ENCODE measurements around the gene LRSAM1.

The LRSAM1 gene

GRCh38 chr9:127421057-127421456, 30.3 kb upstream of the LRSAM1 start:
- TF ChIP-seq EZH2phosphoT487 (conservative IDR thresholded peaks at IDR 0.05; ENCODE audit: low read length), result no peak
- TF ChIP-seq, protein P1, sequence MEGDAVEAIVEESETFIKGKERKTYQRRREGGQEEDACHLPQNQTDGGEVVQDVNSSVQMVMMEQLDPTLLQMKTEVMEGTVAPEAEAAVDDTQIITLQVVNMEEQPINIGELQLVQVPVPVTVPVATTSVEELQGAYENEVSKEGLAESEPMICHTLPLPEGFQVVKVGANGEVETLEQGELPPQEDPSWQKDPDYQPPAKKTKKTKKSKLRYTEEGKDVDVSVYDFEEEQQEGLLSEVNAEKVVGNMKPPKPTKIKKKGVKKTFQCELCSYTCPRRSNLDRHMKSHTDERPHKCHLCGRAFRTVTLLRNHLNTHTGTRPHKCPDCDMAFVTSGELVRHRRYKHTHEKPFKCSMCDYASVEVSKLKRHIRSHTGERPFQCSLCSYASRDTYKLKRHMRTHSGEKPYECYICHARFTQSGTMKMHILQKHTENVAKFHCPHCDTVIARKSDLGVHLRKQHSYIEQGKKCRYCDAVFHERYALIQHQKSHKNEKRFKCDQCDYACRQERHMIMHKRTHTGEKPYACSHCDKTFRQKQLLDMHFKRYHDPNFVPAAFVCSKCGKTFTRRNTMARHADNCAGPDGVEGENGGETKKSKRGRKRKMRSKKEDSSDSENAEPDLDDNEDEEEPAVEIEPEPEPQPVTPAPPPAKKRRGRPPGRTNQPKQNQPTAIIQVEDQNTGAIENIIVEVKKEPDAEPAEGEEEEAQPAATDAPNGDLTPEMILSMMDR (IDR thresholded peaks at IDR 0.05; ENCODE audit: insufficient read depth, low read length, poor library complexity, severe bottlenecking), result no peak
- no peak overlapping the region for H2AFZ ChIP-seq (ENCODE audit: low read depth, low read length, severe bottlenecking)
- H4K20me1 ChIP-seq (ENCODE audit: low read depth, low read length), result no peaks in the 10 kb centered on the region
- H3K9me2 ChIP-seq (replicated peaks; ENCODE audit: insufficient read depth, low read length), result no peaks in the 10 kb centered on the region
- no peaks in the 10 kb centered on the region for H3K27me3 ChIP-seq (ENCODE audit: low read length)
- no peak overlapping the region for H3K4me3 ChIP-seq (ENCODE audit: insufficient read depth, low read length, poor library complexity, severe bottlenecking)
- no peaks in the 10 kb centered on the region for H3K9me3 ChIP-seq (ENCODE audit: insufficient read depth, low read length)
- H3F3A ChIP-seq (ENCODE audit: insufficient read depth), result no peaks in the 10 kb centered on the region
- H3K79me2 ChIP-seq (ENCODE audit: insufficient read depth, low read length), result peaks cover 32% of the 10 kb centered on the region
- no peaks in the 10 kb centered on the region for H3K36me3 ChIP-seq (ENCODE audit: low read length)
- no peak overlapping the region for H3K4me2 ChIP-seq (ENCODE audit: low read depth, low read length, poor library complexity, severe bottlenecking)
- H3K27ac ChIP-seq (ENCODE audit: low read depth, low read length), result no peak overlapping the region
- no peak overlapping the region for H3K9ac ChIP-seq (ENCODE audit: low read length)

DNA sequence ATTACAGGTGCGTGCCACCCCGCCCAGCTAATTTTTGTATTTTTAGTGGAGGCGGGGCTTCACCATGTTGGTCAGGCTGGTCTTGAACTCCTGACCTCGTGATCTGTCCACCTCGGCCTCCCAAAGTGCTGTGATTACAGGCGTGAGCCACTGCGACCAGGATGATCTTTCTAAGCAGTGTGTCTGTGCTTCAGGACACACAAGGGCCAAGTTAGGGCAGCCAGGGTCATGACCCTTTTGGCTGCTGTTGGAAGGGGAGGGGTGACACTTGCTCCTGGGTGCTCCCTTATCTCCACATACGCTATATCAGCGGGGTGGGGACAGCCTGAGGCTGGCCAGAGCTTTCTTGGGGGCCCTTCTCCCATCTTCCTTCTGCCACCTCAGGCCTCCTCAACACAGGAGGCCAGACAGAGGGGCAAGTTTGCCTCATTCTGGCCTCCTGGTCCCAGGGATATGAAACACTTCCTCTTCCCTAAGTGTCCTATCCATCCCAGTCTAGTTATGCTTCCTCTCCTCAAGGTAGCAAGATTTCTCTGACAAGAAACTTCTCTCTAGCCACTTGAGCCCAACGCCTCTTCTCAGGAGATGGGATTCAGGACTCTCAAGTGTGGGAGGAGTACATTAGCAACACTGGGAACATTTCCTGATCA, 29.1 kb upstream of the LRSAM1 start:
- Histone ChIP-seq H3K4me3 (ENCODE audit: insufficient read depth, low read length, poor library complexity, severe bottlenecking) (no peak overlapping the region), H3K27ac (ENCODE audit: low read depth, low read length) (no peak overlapping the region), H3K79me2 (ENCODE audit: insufficient read depth, low read length) (peaks cover 39% of the 10 kb centered on the region), H3K9me2 (replicated peaks; ENCODE audit: insufficient read depth, low read length) (no peaks in the 10 kb centered on the region), H2AFZ (ENCODE audit: low read depth, low read length, severe bottlenecking) (no peak overlapping the region), H3K9me3 (ENCODE audit: insufficient read depth, low read length) (no peaks in the 10 kb centered on the region), H3F3A (ENCODE audit: insufficient read depth) (no peaks in the 10 kb centered on the region), H3K27me3 (ENCODE audit: low read length) (no peaks in the 10 kb centered on the region), H3K36me3 (ENCODE audit: low read length) (no peaks in the 10 kb centered on the region), H3K4me2 (ENCODE audit: low read depth, low read length, poor library complexity, severe bottlenecking) (peak overlapping the region; percentile 84), H4K20me1 (ENCODE audit: low read depth, low read length) (no peaks in the 10 kb centered on the region), H3K9ac (ENCODE audit: low read length) (peak overlapping the region; percentile 93)
- TF ChIP-seq, protein P1 (IDR thresholded peaks at IDR 0.05; ENCODE audit: insufficient read depth, low read length, poor library complexity, severe bottlenecking), result no peak
- no peak for TF ChIP-seq EZH2phosphoT487 (conservative IDR thresholded peaks at IDR 0.05; ENCODE audit: low read length)

GRCh38 chr9:127422787-127423186, 28.5 kb upstream of the LRSAM1 start:
- Histone ChIP-seq H2AFZ (ENCODE audit: low read depth, low read length, severe bottlenecking) (no peak overlapping the region), H4K20me1 (ENCODE audit: low read depth, low read length) (no peaks in the 10 kb centered on the region), H3K36me3 (ENCODE audit: low read length) (no peaks in the 10 kb centered on the region), H3K79me2 (ENCODE audit: insufficient read depth, low read length) (peaks cover 39% of the 10 kb centered on the region), H3K4me2 (ENCODE audit: low read depth, low read length, poor library complexity, severe bottlenecking) (peak overlapping the region; percentile 84), H3K4me3 (ENCODE audit: insufficient read depth, low read length, poor library complexity, severe bottlenecking) (peak overlapping the region; percentile 64), H3K9me2 (replicated peaks; ENCODE audit: insufficient read depth, low read length) (no peaks in the 10 kb centered on the region), H3F3A (ENCODE audit: insufficient read depth) (no peaks in the 10 kb centered on the region), H3K27ac (ENCODE audit: low read depth, low read length) (no peak overlapping the region), H3K9ac (ENCODE audit: low read length) (peak overlapping the region; percentile 93), H3K27me3 (ENCODE audit: low read length) (no peaks in the 10 kb centered on the region), H3K9me3 (ENCODE audit: insufficient read depth, low read length) (no peaks in the 10 kb centered on the region)
- no peak for TF ChIP-seq EZH2phosphoT487 (conservative IDR thresholded peaks at IDR 0.05; ENCODE audit: low read length)
- TF ChIP-seq, protein P1 (IDR thresholded peaks at IDR 0.05; ENCODE audit: insufficient read depth, low read length, poor library complexity, severe bottlenecking), result no peak

All from SU-DHL-6 (cell line).